RPMI7951 (cell line): Measurements from ENCODE around the gene MID2. TPM values are rescaled to one million over a fixed set of nuclear protein-coding genes. Genes with fewer than 3 reads are reported as not detected.
"Not testable (repeated sequence)": the region's sequence is repeated elsewhere in the genome, so short reads cannot be mapped to it uniquely, and the experiment has no call there.

ENCODE experiments used
- DNase-seq: peaks from one replicate; pipeline ENCODE4 v3.0.0-alpha.2; 2012; ENCODE audit warnings: low read depth
- total RNA-seq: library from RNA; depleted of rRNA; stranded (reverse); fragments of >200 nt; shearing (Covaris generic); gene quantifications from 2 replicates; pipeline ENCODE4 v1.2.3, GENCODE V29; 2014; rRNA removed

MID2 gene, protein sequence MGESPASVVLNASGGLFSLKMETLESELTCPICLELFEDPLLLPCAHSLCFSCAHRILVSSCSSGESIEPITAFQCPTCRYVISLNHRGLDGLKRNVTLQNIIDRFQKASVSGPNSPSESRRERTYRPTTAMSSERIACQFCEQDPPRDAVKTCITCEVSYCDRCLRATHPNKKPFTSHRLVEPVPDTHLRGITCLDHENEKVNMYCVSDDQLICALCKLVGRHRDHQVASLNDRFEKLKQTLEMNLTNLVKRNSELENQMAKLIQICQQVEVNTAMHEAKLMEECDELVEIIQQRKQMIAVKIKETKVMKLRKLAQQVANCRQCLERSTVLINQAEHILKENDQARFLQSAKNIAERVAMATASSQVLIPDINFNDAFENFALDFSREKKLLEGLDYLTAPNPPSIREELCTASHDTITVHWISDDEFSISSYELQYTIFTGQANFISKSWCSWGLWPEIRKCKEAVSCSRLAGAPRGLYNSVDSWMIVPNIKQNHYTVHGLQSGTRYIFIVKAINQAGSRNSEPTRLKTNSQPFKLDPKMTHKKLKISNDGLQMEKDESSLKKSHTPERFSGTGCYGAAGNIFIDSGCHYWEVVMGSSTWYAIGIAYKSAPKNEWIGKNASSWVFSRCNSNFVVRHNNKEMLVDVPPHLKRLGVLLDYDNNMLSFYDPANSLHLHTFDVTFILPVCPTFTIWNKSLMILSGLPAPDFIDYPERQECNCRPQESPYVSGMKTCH
- 0.88 and 0.96 TPM in 2 replicates for total RNA-seq

GRCh38 chrX:107825698-107826237 is at the start of gene MID2:
Gene MID2, plus strand, starts transcription at chrX:107825866. Its CDS starts 561 bp downstream, at chrX:107826427.
- peak; percentile 1 for DNase-seq

DNA sequence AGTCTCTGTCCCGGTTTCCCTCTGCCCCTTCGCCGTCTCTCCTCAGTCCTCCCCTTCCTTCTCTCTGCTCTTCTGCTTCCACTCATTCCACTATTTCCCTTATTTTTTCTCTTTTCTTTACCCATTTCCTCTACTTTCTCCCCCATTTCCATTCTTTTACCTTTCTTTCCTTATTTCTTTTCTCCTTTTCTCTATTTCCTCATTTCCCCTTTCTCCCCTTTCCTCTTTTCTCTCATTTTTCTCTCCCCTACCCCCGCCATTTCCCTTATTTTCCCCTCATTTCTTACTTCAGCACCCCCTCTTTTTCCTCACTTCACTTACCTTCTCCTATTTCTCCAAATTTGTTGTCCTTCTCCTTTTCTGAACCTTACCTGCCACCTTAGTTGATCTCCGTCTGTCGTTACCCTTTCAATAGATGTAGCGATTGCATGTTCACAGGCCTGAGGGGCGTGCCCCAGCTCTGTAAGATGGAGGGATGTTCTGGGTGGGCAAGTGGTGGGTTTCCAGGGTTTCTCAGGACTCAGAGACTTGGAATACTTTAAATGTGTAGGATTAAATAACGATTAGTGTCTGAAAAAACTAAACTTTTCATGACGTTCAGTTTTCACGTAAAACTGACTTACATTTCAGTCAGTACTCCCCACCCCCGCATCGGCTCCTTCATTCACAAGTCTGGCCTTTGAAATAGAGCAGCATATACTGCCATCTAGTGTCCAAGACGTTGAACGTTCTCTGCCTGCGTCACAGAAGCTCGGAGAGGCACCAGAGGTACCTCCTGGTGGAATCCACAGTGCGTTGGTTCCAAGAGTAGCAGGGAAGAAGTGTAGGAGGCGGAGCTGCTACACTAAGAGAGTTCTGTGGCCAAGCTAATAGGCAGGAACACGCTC is 48.8 kb upstream of the MID2 start:
- peak; percentile 76 for DNase-seq

DNA sequence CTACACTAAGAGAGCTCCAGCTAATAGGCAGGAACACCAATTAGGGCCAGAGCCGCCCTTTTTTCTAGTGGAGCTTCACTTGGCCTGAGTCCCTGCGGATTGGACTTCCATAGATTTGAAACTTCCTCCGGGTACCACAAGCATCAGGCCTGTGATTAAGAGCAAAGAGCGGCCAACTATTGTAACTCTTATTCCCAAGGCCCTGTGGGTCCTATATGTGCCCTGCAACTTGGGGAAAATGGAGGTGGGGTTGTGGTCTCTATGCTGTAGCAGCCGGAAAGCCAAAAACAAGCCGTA is 48.2 kb upstream of the MID2 start, which contains the start of gene NCBP2L:
Gene NCBP2L, plus strand, starts transcription at position 198 of the 297 bp plus-strand sequence. CDS start 16,488 bp downstream, outside the sequence.
- DNase-seq: no peak

DNA sequence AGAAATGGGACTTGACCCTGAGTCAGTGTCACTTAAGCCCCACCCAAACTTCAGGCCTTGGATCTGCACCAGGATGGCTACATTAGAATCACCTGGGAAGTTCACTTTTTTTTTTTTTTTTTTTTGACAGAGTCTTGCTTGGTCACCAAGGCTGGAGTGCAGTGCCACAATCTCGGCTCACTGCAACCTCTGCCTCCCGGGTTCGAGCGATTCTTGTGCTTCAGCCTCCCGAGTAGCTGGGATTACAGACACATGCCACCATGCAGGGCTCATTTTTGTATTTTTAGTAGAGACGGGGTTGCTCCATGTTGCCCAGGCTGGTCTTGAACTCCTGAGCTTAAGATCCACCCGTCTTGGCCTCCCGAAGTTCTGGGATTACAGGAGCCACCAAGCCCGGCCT is 45.1 kb upstream of the MID2 start:
- no peak for DNase-seq

GRCh38 chrX:107787827-107788226 is 37.8 kb upstream of the MID2 start:
- DNase-seq: no peak

DNA sequence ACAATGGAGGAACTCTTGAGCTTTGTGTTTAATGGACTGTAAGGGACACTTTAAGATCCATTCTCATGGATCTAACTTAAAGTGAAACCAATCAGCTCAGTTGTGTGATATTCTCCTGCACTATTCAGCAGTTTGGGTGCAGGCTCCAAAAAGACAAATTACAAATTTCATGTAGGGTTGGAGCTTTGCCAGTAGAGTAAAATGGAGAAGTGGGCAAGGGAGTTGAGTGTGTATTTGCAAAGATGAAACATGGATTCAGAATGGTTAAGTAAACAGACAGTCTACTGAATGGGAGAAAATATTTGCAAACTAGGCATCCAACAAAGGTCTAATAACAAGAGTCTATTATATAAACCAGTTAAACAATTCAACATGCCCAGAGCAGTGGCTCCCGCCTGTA is 21.2 kb upstream of the MID2 start:
- DNase-seq: no peak

GRCh38 chrX:107805179-107805578 is 20.5 kb upstream of the MID2 start:
- no peak for DNase-seq

- not testable (repeated sequence) for DNase-seq
These were observed 15.6 kb upstream of the MID2 start for GRCh38 chrX:107810053-107810452.

DNA sequence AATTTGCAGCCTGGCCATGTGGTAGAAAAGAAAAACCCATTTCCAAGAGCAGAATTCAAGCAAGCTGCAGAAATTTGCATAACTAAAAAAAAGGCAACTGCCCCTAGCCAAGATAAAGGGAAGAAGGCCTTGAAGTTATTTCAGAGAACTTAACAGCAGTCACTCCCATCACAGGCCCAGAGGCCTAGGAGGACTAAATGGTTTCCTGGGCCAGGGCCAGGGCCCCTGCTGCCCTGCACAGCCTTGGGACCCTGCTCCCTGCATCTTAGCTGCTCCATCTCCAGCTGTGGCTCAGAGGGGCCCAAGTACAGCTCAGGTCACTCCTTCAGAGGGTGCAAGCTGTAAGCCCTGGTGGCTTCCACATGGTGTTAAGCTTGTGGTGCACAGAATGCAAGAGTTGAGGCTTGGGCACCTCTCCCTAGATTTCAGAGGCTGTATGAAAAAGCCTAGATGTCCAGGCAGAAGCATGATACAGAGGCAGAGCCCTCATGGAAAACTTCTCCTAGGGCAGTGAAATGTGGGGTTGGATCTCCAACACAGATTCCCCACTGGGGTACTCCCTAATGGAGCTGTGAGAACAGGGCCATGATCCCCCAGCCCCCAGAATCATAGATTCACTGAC is 6.7 kb upstream of the MID2 start:
- no peak for DNase-seq

DNA sequence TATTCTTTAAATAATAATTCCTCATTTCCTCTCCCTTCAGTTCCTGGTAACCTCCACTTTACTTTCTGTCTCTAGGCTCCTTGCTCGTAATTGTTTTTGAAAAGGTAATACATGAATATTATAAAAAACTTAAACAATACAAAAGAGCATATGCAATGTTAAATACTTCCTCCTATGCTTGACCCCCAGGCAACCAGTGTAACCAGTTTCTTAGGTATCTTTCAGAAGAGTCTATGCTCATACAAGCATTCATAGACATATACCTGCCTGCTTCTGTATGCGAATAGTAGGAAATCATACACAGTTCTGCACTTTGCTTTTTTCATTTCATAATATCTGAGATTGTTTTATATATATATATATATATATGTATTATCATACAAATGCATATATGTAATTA is 2.6 kb upstream of the MID2 start:
- DNase-seq: no peak

GRCh38 chrX:107823456-107823855 is 2.2 kb upstream of the MID2 start:
- DNase-seq: peak; percentile 17

DNA sequence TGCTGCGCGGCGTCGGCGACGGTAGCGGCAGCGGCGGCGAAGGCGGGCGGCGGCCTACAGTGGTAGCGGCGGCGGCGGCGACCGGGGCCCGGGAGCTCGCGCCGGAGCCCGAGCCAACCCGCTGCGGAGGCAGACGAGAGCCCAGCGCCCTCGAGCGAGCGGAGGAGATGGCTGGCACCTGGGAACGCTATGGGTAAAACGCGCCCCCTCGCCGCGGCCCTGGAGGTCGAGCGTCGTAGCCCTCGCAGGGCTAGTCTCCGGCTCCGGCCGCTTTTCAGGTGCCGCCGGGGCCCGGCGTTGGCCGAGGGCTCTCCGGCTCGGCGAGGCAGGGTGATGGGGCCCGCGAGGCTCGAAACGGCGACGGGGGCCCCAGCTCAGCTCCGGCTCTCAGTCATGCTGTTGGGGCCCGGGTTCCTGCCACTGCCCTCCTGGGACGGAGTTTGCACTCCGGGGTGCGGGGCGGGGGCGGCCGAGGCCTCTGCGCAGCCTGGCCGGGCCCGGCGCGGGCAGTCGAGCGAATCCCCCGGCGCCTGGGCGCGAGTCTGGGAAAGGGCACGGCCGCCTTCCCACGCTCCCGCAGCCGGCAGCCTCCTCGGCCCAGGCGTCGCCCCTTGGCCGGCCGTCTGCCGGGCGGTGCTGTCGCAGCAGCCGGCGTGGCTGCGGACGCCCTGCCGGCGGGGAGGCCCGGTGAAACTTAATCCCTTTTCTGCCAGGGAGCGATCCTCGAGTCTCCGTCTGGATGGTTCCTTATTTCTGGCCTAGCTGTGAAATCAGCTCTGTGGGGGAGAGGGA is 768 bp downstream of the MID2 start:
- DNase-seq: peak; percentile 29

DNA sequence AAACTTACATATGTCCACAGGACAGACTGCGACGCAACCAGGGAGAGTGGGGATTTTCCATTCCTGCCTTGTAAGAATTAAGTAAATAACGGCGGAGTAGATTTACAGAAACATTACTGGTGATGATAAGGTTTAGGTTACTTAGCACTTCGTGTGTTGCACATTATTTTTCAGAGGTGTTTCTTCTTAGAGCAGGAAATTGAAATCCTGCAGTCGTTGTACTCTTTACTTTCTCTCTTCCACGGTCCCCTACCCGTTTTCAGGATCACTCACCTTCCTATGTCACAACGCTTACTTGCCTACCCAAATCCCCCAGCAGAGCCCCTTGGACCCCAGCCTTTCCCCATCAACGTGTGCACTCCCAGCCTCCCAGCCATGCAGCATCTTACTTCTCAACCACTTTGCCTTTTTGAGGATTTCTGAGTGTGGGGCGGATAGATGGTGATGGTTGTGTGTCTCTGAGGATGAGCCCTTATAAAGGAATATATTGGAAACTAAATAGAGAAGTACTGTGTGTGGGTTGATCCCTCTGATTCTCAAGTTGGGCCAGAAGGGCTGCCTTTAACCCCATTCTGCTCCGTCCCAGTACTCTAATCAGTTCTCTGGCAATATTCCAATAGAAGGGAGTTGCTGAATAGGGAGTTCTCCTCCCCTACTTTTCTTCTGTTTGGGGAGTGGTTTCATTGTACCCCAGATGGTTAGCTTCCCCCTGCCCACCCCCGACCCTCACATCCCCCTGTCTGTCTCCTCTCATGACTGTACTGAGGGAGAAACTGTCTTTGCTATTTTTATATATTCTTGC is 1.6 kb downstream of the MID2 start:
- no peak for DNase-seq

- DNase-seq: no peak
These were observed 2.2 kb downstream of the MID2 start for GRCh38 chrX:107827852-107828251.

DNA sequence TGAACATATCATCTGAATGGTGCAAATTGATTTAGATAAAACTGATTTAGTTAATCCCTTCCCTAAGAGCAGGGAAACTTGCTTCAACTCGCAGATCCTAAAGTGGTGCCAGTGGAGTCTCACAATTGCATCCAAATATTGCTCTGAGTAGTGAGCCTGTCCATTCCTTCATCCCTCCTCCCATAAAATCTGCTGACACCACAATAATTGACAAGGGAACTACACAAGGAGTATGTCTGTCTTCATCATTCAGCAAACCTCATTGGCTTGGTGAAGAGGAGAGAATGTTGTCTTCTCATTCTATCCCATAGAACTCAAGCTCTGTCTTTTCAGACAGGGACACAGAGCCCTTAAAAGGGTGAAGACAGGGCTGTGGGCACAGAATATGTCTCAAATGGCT is 4.2 kb downstream of the MID2 start:
- no peak for DNase-seq

GRCh38 chrX:107831071-107831730 is 5.5 kb downstream of the MID2 start:
- DNase-seq: no peak

GRCh38 chrX:107834275-107835201 is 8.9 kb downstream of the MID2 start:
- DNase-seq: no peak

DNA sequence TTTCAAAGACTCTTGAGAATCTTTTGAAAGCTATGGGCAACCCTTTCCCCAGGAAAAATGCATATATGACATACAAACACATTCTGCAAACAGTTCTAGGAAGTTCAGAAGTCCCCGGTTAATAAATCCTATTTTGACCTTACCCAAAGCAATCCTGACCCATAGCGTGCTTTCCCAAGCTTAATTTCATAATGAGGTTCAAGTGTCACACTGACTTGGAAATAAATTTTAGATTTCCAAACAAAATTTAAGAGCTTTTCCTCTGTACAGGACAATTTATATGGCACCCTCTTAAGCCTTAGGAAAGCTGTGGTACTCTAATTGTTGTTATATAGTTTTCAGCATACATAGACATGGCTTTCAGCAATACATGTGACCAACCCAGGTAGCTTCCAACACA is 11.3 kb downstream of the MID2 start:
- no peak for DNase-seq
